SK-N-SH treated with all-trans-retinoic acid at 6 μM for 48 hours (cell line): ENCODE measurements around the gene KBTBD12.
"Not testable (repeated sequence)": the region's sequence is repeated elsewhere in the genome, so short reads cannot be mapped to it uniquely, and the experiment has no call there.

ENCODE experiments used
- ATAC-seq: fragments of 200-7000 bp; cut with Tn5 transposase; 3 replicates; pipeline ENCODE4 v1.9.1; 2020; ENCODE audit warnings: mild to moderate bottlenecking, moderate library complexity
- ARNTL ChIP-seq: fragments of 450-650 bp; formaldehyde crosslinking; IDR thresholded peaks from 2 replicates; pipeline ENCODE4 v1.5.0; 2020; ENCODE audit warnings: low read depth, mild to moderate bottlenecking, moderate library complexity, borderline replicate concordance
- BACH2 ChIP-seq: fragments of 250-450 bp; sonication (Bioruptor Pico); IDR thresholded peaks from 2 replicates; pipeline ENCODE4 v1.9.0; 2021; ENCODE audit warnings: mild to moderate bottlenecking, borderline replicate concordance
- CSDC2 ChIP-seq: fragments of 250-450 bp; sonication (Bioruptor Pico); IDR thresholded peaks from 2 replicates; pipeline ENCODE4 v1.5.0; 2020; ENCODE audit warnings: mild to moderate bottlenecking, moderate library complexity
- ESRRG ChIP-seq: fragments of 250-450 bp; sonication (Bioruptor Pico); IDR thresholded peaks from 2 replicates; pipeline ENCODE4 v1.6.1; 2021; ENCODE audit warnings: mild to moderate bottlenecking
- GLIS3 ChIP-seq: fragments of 250-450 bp; sonication (Bioruptor Pico); IDR thresholded peaks from 2 replicates; pipeline ENCODE4 v1.5.0; 2020; ENCODE audit warnings: mild to moderate bottlenecking, moderate library complexity
- ISL1 ChIP-seq: fragments of 250-450 bp; sonication (Bioruptor Pico); IDR thresholded peaks from 2 replicates; pipeline ENCODE4 v2.1.2; 2022; ENCODE audit warnings: mild to moderate bottlenecking, moderate library complexity
- PPARA ChIP-seq: fragments of 250-450 bp; sonication (Bioruptor Pico); IDR thresholded peaks from 2 replicates; pipeline ENCODE4 v1.5.0; 2020; ENCODE audit warnings: mild to moderate bottlenecking, borderline replicate concordance
- RARB ChIP-seq: fragments of 250-450 bp; sonication (Bioruptor Pico); IDR thresholded peaks from 2 replicates; pipeline ENCODE4 v1.8.0; 2021; ENCODE audit warnings: mild to moderate bottlenecking, moderate library complexity
- SNAI2 ChIP-seq: fragments of 250-450 bp; sonication (Bioruptor Pico); IDR thresholded peaks from 2 replicates; pipeline ENCODE4 v1.5.0; 2020; ENCODE audit warnings: mild to moderate bottlenecking, moderate library complexity
- TCF4 ChIP-seq: fragments of 250-450 bp; sonication (Bioruptor Pico); IDR thresholded peaks from 2 replicates; pipeline ENCODE4 v1.8.0; 2021; ENCODE audit warnings: mild to moderate bottlenecking, moderate library complexity, borderline replicate concordance
- TOX ChIP-seq: fragments of 250-450 bp; sonication (Bioruptor Pico); IDR thresholded peaks from 2 replicates; pipeline ENCODE4 v1.8.0; 2021; ENCODE audit warnings: mild to moderate bottlenecking, moderate library complexity, borderline replicate concordance
- ZC3H10 ChIP-seq: fragments of 250-450 bp; sonication (Bioruptor Pico); IDR thresholded peaks from 2 replicates; pipeline ENCODE4 v1.5.1; 2021; ENCODE audit warnings: mild to moderate bottlenecking, moderate library complexity
- ZFP3 ChIP-seq: fragments of 250-450 bp; sonication (Bioruptor Pico); IDR thresholded peaks from 2 replicates; pipeline ENCODE4 v1.5.0; 2020; ENCODE audit warnings: mild to moderate bottlenecking, moderate library complexity
- ZFP30 ChIP-seq: fragments of 450-650 bp; formaldehyde crosslinking; IDR thresholded peaks from 2 replicates; pipeline ENCODE4 v1.5.0; 2022; ENCODE audit warnings: mild to moderate bottlenecking, moderate library complexity
- ZNF565 ChIP-seq: fragments of 450-650 bp; formaldehyde crosslinking; conservative IDR thresholded peaks from 2 replicates; pipeline ENCODE4 v1.5.0; 2020; ENCODE audit warnings: low read depth, mild to moderate bottlenecking, moderate library complexity
- ZNF70 ChIP-seq: fragments of 450-650 bp; formaldehyde crosslinking; IDR thresholded peaks from 2 replicates; pipeline ENCODE4 v1.5.0; 2020; ENCODE audit warnings: mild to moderate bottlenecking, moderate library complexity
- ZNF8 ChIP-seq: fragments of 450-650 bp; formaldehyde crosslinking; IDR thresholded peaks from 2 replicates; pipeline ENCODE4 v1.5.0; 2020; ENCODE audit warnings: mild to moderate bottlenecking, moderate library complexity
- TF ChIP-seq, protein P1 (sequence below): fragments of 250-450 bp; sonication (Bioruptor Pico); IDR thresholded peaks from 2 replicates; pipeline ENCODE4 v1.5.1; 2020; ENCODE audit warnings: low read depth, mild to moderate bottlenecking, moderate library complexity
- TF ChIP-seq, protein P2 (sequence below): fragments of 250-450 bp; sonication (Bioruptor Pico); IDR thresholded peaks from 2 replicates; pipeline ENCODE4 v1.5.1; 2021; ENCODE audit warnings: mild to moderate bottlenecking, moderate library complexity
- TF ChIP-seq, protein P3 (sequence below): fragments of 250-450 bp; sonication (Bioruptor Pico); IDR thresholded peaks from 2 replicates; pipeline ENCODE4 v1.8.0; 2021; ENCODE audit warnings: low read depth, mild to moderate bottlenecking, moderate library complexity, borderline replicate concordance
- TF ChIP-seq, protein P4 (sequence below): fragments of 250-450 bp; sonication (Bioruptor Pico); IDR thresholded peaks from 2 replicates; pipeline ENCODE4 v1.8.0; 2020; ENCODE audit warnings: mild to moderate bottlenecking, moderate library complexity, borderline replicate concordance
- TF ChIP-seq, protein P5 (sequence below): fragments of 250-450 bp; sonication (Bioruptor Pico); IDR thresholded peaks from 2 replicates; pipeline ENCODE4 v1.5.0; 2020; ENCODE audit warnings: mild to moderate bottlenecking, moderate library complexity

KBTBD12 gene

DNA sequence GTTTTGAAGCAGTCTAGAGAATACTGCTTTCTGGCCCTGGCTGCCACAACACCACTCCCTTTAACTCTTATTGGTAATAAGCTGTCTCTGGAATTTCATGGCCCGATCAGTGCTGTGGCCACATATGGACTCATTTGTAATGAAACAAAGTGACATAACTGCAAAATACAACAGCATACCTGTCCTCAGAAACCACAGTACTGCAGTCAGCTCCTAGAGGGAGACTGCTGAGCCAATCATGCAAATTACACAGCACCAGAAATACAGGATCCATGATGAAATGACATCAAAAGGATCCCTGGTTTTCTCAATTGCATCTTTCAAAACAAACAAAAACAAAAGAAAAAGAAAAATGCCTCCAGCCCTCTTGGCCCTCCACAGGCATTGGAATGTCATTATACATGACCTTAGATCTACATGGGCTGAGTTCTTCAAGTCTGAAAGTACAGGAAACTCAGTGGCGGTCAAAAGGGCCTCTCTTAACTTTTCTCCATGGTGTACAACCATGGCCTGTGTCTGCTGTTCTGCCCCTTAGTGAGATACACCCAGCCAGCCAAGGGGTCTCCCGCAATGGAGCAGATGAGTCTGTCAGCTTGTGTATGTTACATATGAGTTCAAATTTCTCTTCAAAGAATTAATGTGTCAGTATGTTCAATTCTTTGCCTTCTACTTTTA is 24.9 kb upstream of the KBTBD12 start:
- TF ChIP-seq, protein P1, sequence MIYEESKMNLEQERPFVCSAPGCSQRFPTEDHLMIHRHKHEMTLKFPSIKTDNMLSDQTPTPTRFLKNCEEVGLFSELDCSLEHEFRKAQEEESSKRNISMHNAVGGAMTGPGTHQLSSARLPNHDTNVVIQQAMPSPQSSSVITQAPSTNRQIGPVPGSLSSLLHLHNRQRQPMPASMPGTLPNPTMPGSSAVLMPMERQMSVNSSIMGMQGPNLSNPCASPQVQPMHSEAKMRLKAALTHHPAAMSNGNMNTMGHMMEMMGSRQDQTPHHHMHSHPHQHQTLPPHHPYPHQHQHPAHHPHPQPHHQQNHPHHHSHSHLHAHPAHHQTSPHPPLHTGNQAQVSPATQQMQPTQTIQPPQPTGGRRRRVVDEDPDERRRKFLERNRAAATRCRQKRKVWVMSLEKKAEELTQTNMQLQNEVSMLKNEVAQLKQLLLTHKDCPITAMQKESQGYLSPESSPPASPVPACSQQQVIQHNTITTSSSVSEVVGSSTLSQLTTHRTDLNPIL (CRISPR knock-in tag) = no peak
- TF ChIP-seq, protein P2, sequence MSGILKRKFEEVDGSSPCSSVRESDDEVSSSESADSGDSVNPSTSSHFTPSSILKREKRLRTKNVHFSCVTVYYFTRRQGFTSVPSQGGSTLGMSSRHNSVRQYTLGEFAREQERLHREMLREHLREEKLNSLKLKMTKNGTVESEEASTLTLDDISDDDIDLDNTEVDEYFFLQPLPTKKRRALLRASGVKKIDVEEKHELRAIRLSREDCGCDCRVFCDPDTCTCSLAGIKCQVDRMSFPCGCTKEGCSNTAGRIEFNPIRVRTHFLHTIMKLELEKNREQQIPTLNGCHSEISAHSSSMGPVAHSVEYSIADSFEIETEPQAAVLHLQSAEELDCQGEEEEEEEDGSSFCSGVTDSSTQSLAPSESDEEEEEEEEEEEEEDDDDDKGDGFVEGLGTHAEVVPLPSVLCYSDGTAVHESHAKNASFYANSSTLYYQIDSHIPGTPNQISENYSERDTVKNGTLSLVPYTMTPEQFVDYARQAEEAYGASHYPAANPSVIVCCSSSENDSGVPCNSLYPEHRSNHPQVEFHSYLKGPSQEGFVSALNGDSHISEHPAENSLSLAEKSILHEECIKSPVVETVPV (CRISPR knock-in tag) = no peak
- TF ChIP-seq ESRRG (CRISPR knock-in tag) (no peak), ZFP30 (CRISPR knock-in tag) (no peak), ZC3H10 (CRISPR knock-in tag) (no peak), TOX (CRISPR knock-in tag) (no peak), GLIS3 (CRISPR knock-in tag) (no peak), TCF4 (CRISPR knock-in tag) (no peak), SNAI2 (CRISPR knock-in tag) (no peak), ISL1 (CRISPR knock-in tag) (no peak), CSDC2 (no peak), ZFP3 (no peak), ZNF565 (CRISPR knock-in tag) (no peak), PPARA (CRISPR knock-in tag) (no peak), ARNTL (CRISPR knock-in tag) (no peak), ZNF70 (no peak), BACH2 (CRISPR knock-in tag) (no peak), ZNF8 (CRISPR knock-in tag) (no peak)
- TF ChIP-seq, protein P3, sequence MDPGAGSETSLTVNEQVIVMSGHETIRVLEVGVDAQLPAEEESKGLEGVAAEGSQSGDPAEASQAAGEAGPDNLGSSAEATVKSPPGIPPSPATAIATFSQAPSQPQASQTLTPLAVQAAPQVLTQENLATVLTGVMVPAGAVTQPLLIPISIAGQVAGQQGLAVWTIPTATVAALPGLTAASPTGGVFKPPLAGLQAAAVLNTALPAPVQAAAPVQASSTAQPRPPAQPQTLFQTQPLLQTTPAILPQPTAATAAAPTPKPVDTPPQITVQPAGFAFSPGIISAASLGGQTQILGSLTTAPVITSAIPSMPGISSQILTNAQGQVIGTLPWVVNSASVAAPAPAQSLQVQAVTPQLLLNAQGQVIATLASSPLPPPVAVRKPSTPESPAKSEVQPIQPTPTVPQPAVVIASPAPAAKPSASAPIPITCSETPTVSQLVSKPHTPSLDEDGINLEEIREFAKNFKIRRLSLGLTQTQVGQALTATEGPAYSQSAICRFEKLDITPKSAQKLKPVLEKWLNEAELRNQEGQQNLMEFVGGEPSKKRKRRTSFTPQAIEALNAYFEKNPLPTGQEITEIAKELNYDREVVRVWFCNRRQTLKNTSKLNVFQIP = no peak
- ATAC-seq = no peak

DNA sequence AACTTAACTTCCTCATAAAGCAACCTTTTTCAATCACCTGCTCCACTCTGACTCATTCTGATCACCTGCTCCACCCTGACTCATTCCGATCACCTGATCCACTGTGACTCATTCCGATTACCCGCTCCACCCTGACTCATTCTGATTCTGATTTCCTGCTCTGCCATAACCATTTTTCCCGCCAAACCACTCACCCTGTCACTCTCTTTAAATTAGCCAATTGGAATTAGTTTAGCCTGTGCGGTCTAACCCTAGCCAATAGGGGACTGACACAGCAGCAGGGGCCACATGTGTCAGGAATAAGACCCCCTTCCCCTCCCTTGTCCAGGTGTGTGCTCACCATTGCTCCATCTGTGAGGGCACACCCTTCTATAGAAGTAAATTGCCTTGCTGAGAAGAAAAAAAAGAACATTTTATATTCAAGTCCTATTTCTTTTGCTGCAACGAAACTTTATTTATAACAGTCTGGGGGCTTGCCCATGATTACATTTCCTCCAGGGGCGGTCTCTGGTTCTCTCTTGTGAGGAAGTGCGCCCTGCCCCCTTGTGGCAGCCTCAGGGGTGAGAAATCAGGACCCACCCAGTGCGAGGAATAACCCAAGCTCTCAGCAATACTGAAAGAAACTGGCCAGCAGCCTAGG is 24.3 kb upstream of the KBTBD12 start:
- ATAC-seq = not testable (repeated sequence)

DNA sequence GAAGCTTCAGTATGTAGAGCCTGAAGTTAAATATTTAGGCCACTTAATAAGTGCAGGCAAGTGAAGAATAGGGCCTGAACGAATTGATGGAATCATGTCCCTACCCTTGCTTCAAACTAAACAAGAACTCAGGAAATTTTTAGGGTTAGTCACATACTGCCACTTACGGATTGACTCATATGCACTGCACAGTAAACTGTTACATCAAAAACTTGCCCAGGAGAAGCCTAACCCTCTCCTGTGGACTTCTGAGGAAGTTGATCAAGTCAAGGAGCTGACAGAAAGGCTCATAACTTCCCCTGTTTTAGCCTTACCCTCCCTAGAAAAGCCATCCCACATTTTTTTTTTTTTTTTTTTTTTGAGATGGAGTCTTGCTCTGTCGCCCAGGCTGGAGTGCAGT is 20.6 kb upstream of the KBTBD12 start:
- TF ChIP-seq SNAI2 (CRISPR knock-in tag) (no peak), ZNF565 (CRISPR knock-in tag) (no peak), GLIS3 (CRISPR knock-in tag) (no peak), ZNF70 (no peak), ZFP30 (CRISPR knock-in tag) (no peak), BACH2 (CRISPR knock-in tag) (no peak), PPARA (CRISPR knock-in tag) (no peak), ESRRG (CRISPR knock-in tag) (no peak), ZC3H10 (CRISPR knock-in tag) (no peak), ZFP3 (no peak), ZNF8 (CRISPR knock-in tag) (no peak), ISL1 (CRISPR knock-in tag) (no peak), RARB (CRISPR knock-in tag) (no peak), TOX (CRISPR knock-in tag) (no peak)
- TF ChIP-seq, protein P4, sequence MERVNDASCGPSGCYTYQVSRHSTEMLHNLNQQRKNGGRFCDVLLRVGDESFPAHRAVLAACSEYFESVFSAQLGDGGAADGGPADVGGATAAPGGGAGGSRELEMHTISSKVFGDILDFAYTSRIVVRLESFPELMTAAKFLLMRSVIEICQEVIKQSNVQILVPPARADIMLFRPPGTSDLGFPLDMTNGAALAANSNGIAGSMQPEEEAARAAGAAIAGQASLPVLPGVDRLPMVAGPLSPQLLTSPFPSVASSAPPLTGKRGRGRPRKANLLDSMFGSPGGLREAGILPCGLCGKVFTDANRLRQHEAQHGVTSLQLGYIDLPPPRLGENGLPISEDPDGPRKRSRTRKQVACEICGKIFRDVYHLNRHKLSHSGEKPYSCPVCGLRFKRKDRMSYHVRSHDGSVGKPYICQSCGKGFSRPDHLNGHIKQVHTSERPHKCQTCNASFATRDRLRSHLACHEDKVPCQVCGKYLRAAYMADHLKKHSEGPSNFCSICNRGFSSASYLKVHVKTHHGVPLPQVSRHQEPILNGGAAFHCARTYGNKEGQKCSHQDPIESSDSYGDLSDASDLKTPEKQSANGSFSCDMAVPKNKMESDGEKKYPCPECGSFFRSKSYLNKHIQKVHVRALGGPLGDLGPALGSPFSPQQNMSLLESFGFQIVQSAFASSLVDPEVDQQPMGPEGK (CRISPR knock-in tag) = no peak
- TF ChIP-seq, protein P3 = no peak
- TF ChIP-seq, protein P5, sequence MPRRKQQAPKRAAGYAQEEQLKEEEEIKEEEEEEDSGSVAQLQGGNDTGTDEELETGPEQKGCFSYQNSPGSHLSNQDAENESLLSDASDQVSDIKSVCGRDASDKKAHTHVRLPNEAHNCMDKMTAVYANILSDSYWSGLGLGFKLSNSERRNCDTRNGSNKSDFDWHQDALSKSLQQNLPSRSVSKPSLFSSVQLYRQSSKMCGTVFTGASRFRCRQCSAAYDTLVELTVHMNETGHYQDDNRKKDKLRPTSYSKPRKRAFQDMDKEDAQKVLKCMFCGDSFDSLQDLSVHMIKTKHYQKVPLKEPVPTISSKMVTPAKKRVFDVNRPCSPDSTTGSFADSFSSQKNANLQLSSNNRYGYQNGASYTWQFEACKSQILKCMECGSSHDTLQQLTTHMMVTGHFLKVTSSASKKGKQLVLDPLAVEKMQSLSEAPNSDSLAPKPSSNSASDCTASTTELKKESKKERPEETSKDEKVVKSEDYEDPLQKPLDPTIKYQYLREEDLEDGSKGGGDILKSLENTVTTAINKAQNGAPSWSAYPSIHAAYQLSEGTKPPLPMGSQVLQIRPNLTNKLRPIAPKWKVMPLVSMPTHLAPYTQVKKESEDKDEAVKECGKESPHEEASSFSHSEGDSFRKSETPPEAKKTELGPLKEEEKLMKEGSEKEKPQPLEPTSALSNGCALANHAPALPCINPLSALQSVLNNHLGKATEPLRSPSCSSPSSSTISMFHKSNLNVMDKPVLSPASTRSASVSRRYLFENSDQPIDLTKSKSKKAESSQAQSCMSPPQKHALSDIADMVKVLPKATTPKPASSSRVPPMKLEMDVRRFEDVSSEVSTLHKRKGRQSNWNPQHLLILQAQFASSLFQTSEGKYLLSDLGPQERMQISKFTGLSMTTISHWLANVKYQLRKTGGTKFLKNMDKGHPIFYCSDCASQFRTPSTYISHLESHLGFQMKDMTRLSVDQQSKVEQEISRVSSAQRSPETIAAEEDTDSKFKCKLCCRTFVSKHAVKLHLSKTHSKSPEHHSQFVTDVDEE (CRISPR knock-in tag) = no peak
- ATAC-seq = no peak
